WTC11 (cell line): ENCODE measurements around the gene ABL1. TPM values are rescaled to one million over a fixed set of nuclear protein-coding genes. Genes with fewer than 3 reads are reported as not detected.

Experiments used
- ATAC-seq: fragments of 200-7000 bp; cut with Tn5 transposase; 2 replicates; pipeline ENCODE4 v1.10.0; 2021; ENCODE audit warnings: mild to moderate bottlenecking, moderate library complexity
- CTCF ChIA-PET: fragments of 300-600 bp; sonication (Branson Sonifier 250); formaldehyde crosslinking; loops from one replicate; lab custom pipeline; 2021; ENCODE audit warnings: antibody characterized with exemption; lab: Charles Lee
- POLR2A ChIA-PET: fragments of 350-600 bp; sonication (Branson Sonifier 250); formaldehyde crosslinking; loops from one replicate; lab custom pipeline; 2021; ENCODE audit warnings: antibody characterized with exemption; lab: Charles Lee
- DNase-seq: peaks from one replicate; pipeline ENCODE4 v3.0.0; 2021; ENCODE audit warnings: low spot score
- H3K27ac Mint-ChIP-seq: 2 replicates; pipeline ENCODE4 v1.8.0; 2021; ENCODE audit warnings: mixed read lengths
- H3K27me3 Mint-ChIP-seq: 2 replicates; pipeline ENCODE4 v1.8.0; 2021; ENCODE audit warnings: low read depth, mild to moderate bottlenecking, moderate library complexity, mixed read lengths
- H3K36me3 Mint-ChIP-seq: 2 replicates; pipeline ENCODE4 v1.8.0; 2021; ENCODE audit warnings: mixed read lengths
- H3K4me1 Mint-ChIP-seq: 2 replicates; pipeline ENCODE4 v1.8.0; 2022; ENCODE audit warnings: mixed read lengths
- H3K4me3 Mint-ChIP-seq: 2 replicates; pipeline ENCODE4 v1.8.0; 2021; ENCODE audit warnings: mild to moderate bottlenecking, moderate library complexity, mixed read lengths
- H3K9me3 Mint-ChIP-seq: 2 replicates; pipeline ENCODE4 v1.8.0; 2021; ENCODE audit warnings: mixed read lengths
- AR ChIP-seq: fragments of 250-450 bp; sonication (Bioruptor Pico); IDR thresholded peaks from 2 replicates; pipeline ENCODE4 v1.9.0; 2021; ENCODE audit warnings: mild to moderate bottlenecking
- ARID4B ChIP-seq: sonication (generic); formaldehyde crosslinking; IDR thresholded peaks from 2 replicates; pipeline ENCODE4 v1.8.0; 2023; ENCODE audit warnings: missing genetic modification reagents, mild to moderate bottlenecking, borderline replicate concordance
- ELF4 ChIP-seq: sonication (generic); formaldehyde crosslinking; IDR thresholded peaks from 2 replicates; pipeline ENCODE4 v1.8.1; 2022; ENCODE audit warnings: low read depth, mild to moderate bottlenecking, moderate library complexity, missing genetic modification reagents
- EMX1 ChIP-seq: fragments of 250-450 bp; sonication (Bioruptor Pico); IDR thresholded peaks from 2 replicates; pipeline ENCODE4 v1.8.0; 2021; ENCODE audit warnings: mild to moderate bottlenecking
- ERG ChIP-seq: fragments of 250-450 bp; sonication (Bioruptor Pico); IDR thresholded peaks from 2 replicates; pipeline ENCODE4 v1.8.0; 2021; ENCODE audit warnings: mild to moderate bottlenecking
- ETV6 ChIP-seq: sonication (generic); formaldehyde crosslinking; IDR thresholded peaks from 2 replicates; pipeline ENCODE4 v1.8.1; 2022; ENCODE audit warnings: mild to moderate bottlenecking, missing genetic modification reagents
- IRF2 ChIP-seq: sonication (generic); formaldehyde crosslinking; IDR thresholded peaks from 2 replicates; pipeline ENCODE4 v1.8.0; 2022; ENCODE audit warnings: low read depth, missing genetic modification reagents, borderline replicate concordance
- JUN ChIP-seq: sonication (generic); formaldehyde crosslinking; IDR thresholded peaks from 2 replicates; pipeline ENCODE4 v1.8.0; 2023; ENCODE audit warnings: mild to moderate bottlenecking, missing genetic modification reagents
- MXD4 ChIP-seq: fragments of 250-450 bp; sonication (Bioruptor Pico); IDR thresholded peaks from 2 replicates; pipeline ENCODE4 v1.8.0; 2021; ENCODE audit warnings: mild to moderate bottlenecking, moderate library complexity, borderline replicate concordance
- MYBL2 ChIP-seq: sonication (generic); formaldehyde crosslinking; IDR thresholded peaks from 2 replicates; pipeline ENCODE4 v1.8.1; 2023; ENCODE audit warnings: mild to moderate bottlenecking, moderate library complexity, missing genetic modification reagents
- NFYB ChIP-seq: sonication (generic); formaldehyde crosslinking; conservative IDR thresholded peaks from 2 replicates; pipeline ENCODE4 v1.8.0; 2022; ENCODE audit warnings: low read depth, missing genetic modification reagents
- NR1H2 ChIP-seq: sonication (generic); formaldehyde crosslinking; IDR thresholded peaks from 2 replicates; pipeline ENCODE4 v1.9.0; 2021; ENCODE audit warnings: mild to moderate bottlenecking, moderate library complexity, missing genetic modification reagents
- NR3C1 ChIP-seq: sonication (generic); formaldehyde crosslinking; conservative IDR thresholded peaks from 2 replicates; pipeline ENCODE4 v1.8.1; 2023; ENCODE audit warnings: low read depth, mild to moderate bottlenecking, missing genetic modification reagents
- ZNF138 ChIP-seq: sonication (generic); formaldehyde crosslinking; conservative IDR thresholded peaks from 2 replicates; pipeline ENCODE4 v1.8.1; 2022; ENCODE audit warnings: mild to moderate bottlenecking, moderate library complexity, missing genetic modification reagents
- ZNF396 ChIP-seq: fragments of 250-450 bp; sonication (Bioruptor Pico); IDR thresholded peaks from 2 replicates; pipeline ENCODE4 v1.8.0; 2021; ENCODE audit warnings: mild to moderate bottlenecking, moderate library complexity, borderline replicate concordance
- ZNF425 ChIP-seq: fragments of 250-450 bp; sonication (Bioruptor Pico); conservative IDR thresholded peaks from 2 replicates; pipeline ENCODE4 v1.9.0; 2021; ENCODE audit warnings: mild to moderate bottlenecking
- total RNA-seq: library from RNA; stranded (reverse); gene quantifications from 3 replicates; pipeline ENCODE4 v1.2.3, GENCODE V29; 2021

ABL1 gene
- total RNA-seq, 1 experiment from 2014 or later, result 104 TPM

- ChIA-PET POLR2A (no interaction called here), CTCF (interaction anchor here (0.6 to 1.5 kb wide), 3 partner anchors 146 to 739 kb away, joined by 3 to 5 read pairs (median 3); no protein-coding TSS in a partner anchor)
- Mint-ChIP-seq H3K4me3 (no peak overlapping the region), H3K27ac (peak overlapping the region; percentile 64), H3K36me3 (peaks cover 37% of the 10 kb centered on the region), H3K4me1 (peaks cover 18% of the 10 kb centered on the region), H3K27me3 (no peaks in the 10 kb centered on the region), H3K9me3 (peaks cover 4% of the 10 kb centered on the region)
- DNase-seq (no peak), ATAC-seq (no peak)
- TF ChIP-seq JUN (CRISPR knock-in tag), result no peak
- TF ChIP-seq ELF4 (CRISPR knock-in tag), result no peak
- no peak for TF ChIP-seq MXD4 (CRISPR knock-in tag)
- TF ChIP-seq IRF2 (CRISPR knock-in tag), result no peak
- TF ChIP-seq NFYB (CRISPR knock-in tag), result no peak
- TF ChIP-seq ETV6 (CRISPR knock-in tag), result no peak
- no peak for TF ChIP-seq EMX1 (CRISPR knock-in tag)
- no peak for TF ChIP-seq MYBL2 (CRISPR knock-in tag)
- no peak for TF ChIP-seq ZNF138 (CRISPR knock-in tag)
Observed at GRCh38 chr9:130852801-130853200, 17.7 kb downstream of the ABL1 start.

GRCh38 chr9:130854092-130854491 lies 19.0 kb downstream of the ABL1 start:
- TF ChIP-seq ZNF396 (CRISPR knock-in tag), result no peak
- TF ChIP-seq ZNF425, result no peak
- no peak for TF ChIP-seq ARID4B (CRISPR knock-in tag)
- no peak for TF ChIP-seq IRF2 (CRISPR knock-in tag)
- TF ChIP-seq NR3C1 (CRISPR knock-in tag), result no peak
- no peak for TF ChIP-seq NR1H2
- TF ChIP-seq ERG, result no peak
- TF ChIP-seq AR (CRISPR knock-in tag), result no peak
- ChIA-PET CTCF (interaction anchor here (0.8 to 1.4 kb wide), 5 partner anchors 9 to 83 kb away, joined by 3 to 6 read pairs (median 5); no protein-coding TSS in a partner anchor), POLR2A (no interaction called here)
- H3K27ac Mint-ChIP-seq, result peak overlapping the region; percentile 41; the same call in 1 of the 2 replicates
- peaks cover 22% of the 10 kb centered on the region for H3K4me1 Mint-ChIP-seq
- no peaks in the 10 kb centered on the region for H3K27me3 Mint-ChIP-seq
- ATAC-seq (no peak), DNase-seq (no peak)
- H3K36me3 Mint-ChIP-seq, result peaks cover 38% of the 10 kb centered on the region
- H3K9me3 Mint-ChIP-seq, result peaks cover 4% of the 10 kb centered on the region
- H3K4me3 Mint-ChIP-seq, result no peak overlapping the region
